Skeletal muscle tissue (tissue), 4 donors: ENCODE results near the gene ELF2. TPM values are rescaled to one million over a fixed set of nuclear protein-coding genes. Genes with fewer than 3 reads are reported as not detected.
"Not testable (repeated sequence)": the region's sequence is repeated elsewhere in the genome, so short reads cannot be mapped to it uniquely, and the experiment has no call there.

Source experiments
- H3K27ac ChIP-seq: one replicate; pipeline ENCODE4 v1.7.0; 2013; ENCODE audit warnings: mild to moderate bottlenecking, low read depth, low read length, inconsistent platforms
- H3K27me3 ChIP-seq, 3 donors: one replicate each; pipeline ENCODE4 v1.7.0; 2013; ENCODE audit warnings: low read length in 3 of 3; ENCODE audit not compliant: control insufficient read depth in 3 of 3, insufficient read depth in 3 of 3
- H3K36me3 ChIP-seq, 3 donors: one replicate each; pipeline ENCODE4 v1.7.0; 2013; ENCODE audit warnings: low read length in 3 of 3; ENCODE audit not compliant: control insufficient read depth in 3 of 3, insufficient read depth in 3 of 3
- H3K4me1 ChIP-seq, 3 donors: one replicate each; pipeline ENCODE4 v1.7.0; 2013; ENCODE audit warnings: low read length in 3 of 3, mild to moderate bottlenecking in 3 of 3; ENCODE audit not compliant: control insufficient read depth in 3 of 3, insufficient read depth in 3 of 3
- H3K4me3 ChIP-seq, 3 donors: one replicate each; pipeline ENCODE4 v1.7.0; 2013; ENCODE audit warnings: low read length in 3 of 3
- H3K9ac ChIP-seq, 3 donors: one replicate each; pipeline ENCODE4 v1.7.0; 2013; ENCODE audit warnings: low read length in 3 of 3, mild to moderate bottlenecking in 3 of 3, moderate library complexity in 2 of 3, low read depth in 1 of 3
- H3K9me3 ChIP-seq, 3 donors: one replicate each; pipeline ENCODE4 v1.7.0; 2013; ENCODE audit warnings: low read length in 3 of 3; ENCODE audit not compliant: control insufficient read depth in 3 of 3
- total RNA-seq: library from RNA; depleted of rRNA; stranded (reverse); fragments of >200 nt; gene quantifications from one replicate; pipeline ENCODE4 v1.2.3, GENCODE V29; 2014
- donor health status: Osteomylitis.

The ELF2 gene
- total RNA-seq, 1 donor from 2014 or later = 88.2 TPM

GRCh38 chr4:139167774-139168444 is 9.1 kb downstream of the ELF2 start:
- Histone ChIP-seq H3K27me3 (no peaks in the 10 kb centered on the region), H3K36me3 (no peaks in the 10 kb centered on the region), H3K9me3 (no peaks in the 10 kb centered on the region), H3K27ac (no peak overlapping the region), H3K9ac (no peak overlapping the region), H3K4me3 (no peak overlapping the region), H3K4me1 (peaks cover 10 to 30% (median 17%) of the 10 kb centered on the region in 3 donors)

DNA sequence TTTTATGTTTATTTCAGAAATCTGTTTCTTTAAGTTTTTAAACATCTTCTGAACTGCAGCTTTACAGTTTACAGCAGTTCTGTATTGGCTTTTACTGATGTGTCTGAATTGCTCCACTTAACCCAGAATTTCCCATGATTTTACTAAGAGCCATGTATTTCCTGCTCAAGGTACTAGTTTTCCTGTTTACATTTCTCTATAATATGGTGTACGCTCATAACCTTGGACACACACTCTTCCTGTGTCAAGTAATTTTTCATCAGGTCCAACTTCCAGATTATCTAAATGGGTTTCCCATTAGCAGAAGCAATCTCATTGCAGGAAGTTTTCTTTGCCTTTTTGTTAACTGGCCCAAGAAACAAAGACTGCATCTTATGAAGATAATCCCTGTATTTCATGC is 12.3 kb downstream of the ELF2 start:
- Histone ChIP-seq H3K9me3 (no peaks in the 10 kb centered on the region), H3K4me3 (no peak overlapping the region), H3K9ac (no peak overlapping the region), H3K27me3 (no peaks in the 10 kb centered on the region), H3K4me1 (peaks cover 6 to 25% (median 9%) of the 10 kb centered on the region in 3 donors), H3K27ac (no peak overlapping the region), H3K36me3 (no peaks in the 10 kb centered on the region)

DNA sequence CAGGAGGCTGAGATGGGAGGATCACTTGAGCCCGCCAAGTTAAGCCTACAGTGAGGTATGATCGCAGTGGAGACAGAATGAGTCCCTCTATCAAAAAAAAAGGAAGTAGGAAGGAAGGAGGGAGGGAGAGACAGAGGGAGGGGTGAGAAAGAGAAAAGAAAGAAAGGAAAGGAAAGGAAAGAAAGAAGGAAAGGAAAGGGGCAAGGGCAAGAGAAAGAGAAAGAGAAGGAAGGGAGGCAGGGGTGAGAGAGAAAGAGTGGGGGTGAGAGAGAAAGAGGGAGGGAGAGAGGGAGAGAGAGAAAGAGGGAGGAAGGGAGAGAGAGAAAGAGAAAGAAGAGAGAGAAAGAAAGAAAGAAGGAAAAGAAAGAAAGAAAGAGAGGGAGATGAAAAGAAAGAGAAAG is 13.2 kb downstream of the ELF2 start:
- no peaks in the 10 kb centered on the region for H3K9me3 ChIP-seq
- H3K36me3 ChIP-seq = no peaks in the 10 kb centered on the region
- H3K27ac ChIP-seq = no peak overlapping the region
- H3K27me3 ChIP-seq = no peaks in the 10 kb centered on the region
- H3K4me1 ChIP-seq = peaks cover 6 to 30% (median 9%) of the 10 kb centered on the region in 3 donors
- H3K9ac ChIP-seq = no peak overlapping the region
- H3K4me3 ChIP-seq = no peak overlapping the region

DNA sequence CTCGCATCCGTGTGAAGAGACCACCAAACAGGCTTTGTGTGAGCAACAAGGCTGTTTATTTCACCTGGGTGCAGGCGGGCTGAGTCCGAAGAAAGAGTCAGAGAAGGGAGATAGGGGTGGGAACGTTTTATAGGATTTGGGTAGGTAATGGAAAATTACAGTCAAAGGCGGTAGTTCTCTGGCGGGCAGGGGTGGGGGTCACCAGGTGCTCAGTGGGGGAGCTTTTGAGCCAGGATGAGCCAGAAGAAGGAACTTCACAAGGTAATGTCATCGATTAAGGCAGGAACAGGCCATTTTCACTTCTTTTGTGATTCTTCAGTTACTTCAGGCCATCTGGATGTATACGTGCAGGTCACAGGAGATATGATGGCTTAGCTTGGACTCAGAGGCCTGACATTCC is 19.0 kb downstream of the ELF2 start:
- peaks cover 0 to 22% (median 0%) of the 10 kb centered on the region in 3 donors for H3K4me1 ChIP-seq

GRCh38 chr4:139154952-139155557 is 22.0 kb downstream of the ELF2 start:
- Histone ChIP-seq H3K4me1 (peaks cover 0 to 17% (median 0%) of the 10 kb centered on the region in 3 donors), H3K36me3 (no peaks in the 10 kb centered on the region), H3K9ac (no peak overlapping the region), H3K27ac (no peak overlapping the region), H3K9me3 (no peaks in the 10 kb centered on the region), H3K27me3 (no peaks in the 10 kb centered on the region), H3K4me3 (no peak overlapping the region)

More for the DNA sequence above, 19.0 kb downstream of the ELF2 start:
- not testable (repeated sequence) for H3K27me3 ChIP-seq, H3K27ac ChIP-seq, H3K36me3 ChIP-seq, H3K9ac ChIP-seq, H3K4me3 ChIP-seq, H3K9me3 ChIP-seq

DNA sequence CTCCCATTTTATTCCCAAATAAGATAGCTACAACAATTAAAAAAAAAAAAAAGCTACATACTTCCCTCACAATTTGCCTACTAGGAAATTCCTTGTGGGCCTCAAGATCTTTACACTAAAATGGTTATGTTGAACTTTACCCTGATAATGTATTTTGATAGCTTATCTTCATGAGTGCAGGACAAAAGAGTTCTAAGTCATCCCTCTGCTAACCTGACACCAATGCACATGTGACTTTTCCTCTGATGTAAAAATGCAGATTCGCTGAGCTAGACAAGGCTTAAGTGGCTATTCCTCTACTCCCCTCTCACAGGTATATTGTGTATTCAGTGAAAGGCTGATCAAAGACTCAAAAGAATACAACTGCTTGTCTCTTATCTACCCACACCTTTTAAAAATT is 22.5 kb downstream of the ELF2 start:
- peaks cover 0 to 12% (median 0%) of the 10 kb centered on the region in 3 donors for H3K4me1 ChIP-seq
- no peaks in the 10 kb centered on the region for H3K36me3 ChIP-seq

DNA sequence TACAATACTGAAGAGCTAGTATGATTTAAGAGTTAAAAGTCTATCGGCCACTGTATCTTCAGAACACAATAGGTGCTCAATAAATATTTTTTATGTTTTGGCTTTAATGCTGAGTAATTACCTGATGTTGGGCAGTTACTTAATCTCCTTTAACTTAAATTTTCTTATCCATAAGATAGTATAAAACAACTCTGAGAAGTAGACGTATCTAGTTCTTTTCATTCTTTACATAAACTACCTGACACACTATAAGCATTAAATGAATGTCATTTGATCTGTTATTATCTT is 22.9 kb downstream of the ELF2 start:
- H3K36me3 ChIP-seq = no peaks in the 10 kb centered on the region
- no peaks in the 10 kb centered on the region for H3K9me3 ChIP-seq
- no peak overlapping the region for H3K4me3 ChIP-seq
- H3K27me3 ChIP-seq = no peaks in the 10 kb centered on the region
- no peak overlapping the region for H3K27ac ChIP-seq
- peaks cover 0 to 9% (median 0%) of the 10 kb centered on the region in 3 donors for H3K4me1 ChIP-seq
- no peak overlapping the region for H3K9ac ChIP-seq

More for the DNA sequence above, 22.5 kb downstream of the ELF2 start:
- no peak overlapping the region for H3K27ac ChIP-seq
- no peak overlapping the region for H3K4me3 ChIP-seq
- no peaks in the 10 kb centered on the region for H3K9me3 ChIP-seq
- H3K9ac ChIP-seq = no peak overlapping the region
- no peaks in the 10 kb centered on the region for H3K27me3 ChIP-seq

GRCh38 chr4:139153411-139154133 is 23.4 kb downstream of the ELF2 start:
- Histone ChIP-seq H3K27me3 (no peaks in the 10 kb centered on the region), H3K9ac (no peak overlapping the region), H3K4me3 (no peak overlapping the region), H3K4me1 (peaks cover 0 to 9% (median 0%) of the 10 kb centered on the region in 3 donors), H3K9me3 (no peaks in the 10 kb centered on the region), H3K36me3 (no peaks in the 10 kb centered on the region), H3K27ac (no peak overlapping the region)

GRCh38 chr4:139152249-139152648 is 24.8 kb downstream of the ELF2 start:
- Histone ChIP-seq H3K36me3 (no peaks in the 10 kb centered on the region), H3K27me3 (no peaks in the 10 kb centered on the region), H3K27ac (no peak overlapping the region), H3K4me1 (peaks cover 0 to 9% (median 0%) of the 10 kb centered on the region in 3 donors), H3K4me3 (no peak overlapping the region), H3K9me3 (no peaks in the 10 kb centered on the region), H3K9ac (no peak overlapping the region)
